Activated CD4-positive, alpha-beta T cell treated with anti-CD3 and anti-CD28 coated beads, Interleukin-2, amount 10 ng/mL, durations not matched to agents 24 days and 14 days (primary cell): ENCODE data around the gene CCIN. TPM values are rescaled to one million over a fixed set of nuclear protein-coding genes. Genes with fewer than 3 reads are reported as not detected.
"Not testable (repeated sequence)": the region's sequence is repeated elsewhere in the genome, so short reads cannot be mapped to it uniquely, and the experiment has no call there.

Experiments used
- DNase-seq: peaks from one replicate; pipeline ENCODE4 v3.0.0; 2022
- H3K27ac Mint-ChIP-seq: one replicate; pipeline ENCODE4 v1.8.0; 2022; ENCODE audit warnings: mild to moderate bottlenecking, mixed read lengths
- H3K27me3 Mint-ChIP-seq: one replicate; pipeline ENCODE4 v1.8.0; 2022; ENCODE audit warnings: mixed read lengths
- H3K36me3 Mint-ChIP-seq: one replicate; pipeline ENCODE4 v1.8.0; 2022; ENCODE audit warnings: low read depth, mild to moderate bottlenecking, mixed read lengths
- H3K4me1 Mint-ChIP-seq: one replicate; pipeline ENCODE4 v1.8.0; 2021; ENCODE audit warnings: mixed read lengths
- H3K4me3 Mint-ChIP-seq: one replicate; pipeline ENCODE4 v1.8.0; 2022; ENCODE audit warnings: mild to moderate bottlenecking, moderate library complexity, mixed read lengths
- H3K9me3 Mint-ChIP-seq: one replicate; pipeline ENCODE4 v1.8.0; 2021; ENCODE audit warnings: mixed read lengths
- intact Hi-C: fragments of 100-400 bp; cut with micrococcal nuclease; formaldehyde crosslinking; loops from one replicate; pipeline ENCODE4 v1.15.1; 2023
- total RNA-seq: library from RNA; stranded (reverse); gene quantifications from 2 replicates; pipeline ENCODE4 v1.2.3, GENCODE V29; 2022

CCIN gene
- total RNA-seq = not detected in 2 replicates

GRCh38 chr9:36169166-36169565, at the start of gene CCIN:
Gene CCIN (plus strand): TSS chr9:36169388. CDS start chr9:36169503, 115 bp downstream.
- no peaks in the 10 kb centered on the region for H3K36me3 Mint-ChIP-seq
- no peaks in the 10 kb centered on the region for H3K9me3 Mint-ChIP-seq
- intact Hi-C loops = loop anchor here (5.0 to 10.0 kb wide), 2 partner anchors 132 to 214 kb away; partner anchors contain the start of genes OR2S2 and RECK
- H3K27me3 Mint-ChIP-seq = peaks cover 10% of the 10 kb centered on the region
- peaks cover 6% of the 10 kb centered on the region for H3K4me1 Mint-ChIP-seq
- no peak within 1 kb of the TSS for H3K27ac Mint-ChIP-seq
- DNase-seq = no peak
- no peak within 1 kb of the TSS for H3K4me3 Mint-ChIP-seq

GRCh38 chr9:36119476-36119875, 49.7 kb upstream of the CCIN start:
- Mint-ChIP-seq H3K4me3 (no peak overlapping the region), H3K27ac (no peak overlapping the region), H3K27me3 (no peaks in the 10 kb centered on the region), H3K36me3 (peaks cover 19% of the 10 kb centered on the region), H3K9me3 (no peaks in the 10 kb centered on the region), H3K4me1 (no peaks in the 10 kb centered on the region)
- intact Hi-C loops = no loop called here
- no peak for DNase-seq

- Mint-ChIP-seq H3K27me3 (no peaks in the 10 kb centered on the region), H3K27ac (no peak overlapping the region), H3K9me3 (no peaks in the 10 kb centered on the region), H3K4me1 (peaks cover 2% of the 10 kb centered on the region), H3K4me3 (no peak overlapping the region), H3K36me3 (peaks cover 19% of the 10 kb centered on the region)
- no peak for DNase-seq
- intact Hi-C loops = no loop called here
Measured at GRCh38 chr9:36120705-36121104, 48.5 kb upstream of the CCIN start.

- peaks cover 19% of the 10 kb centered on the region for H3K36me3 Mint-ChIP-seq
- intact Hi-C loops = no loop called here
- H3K4me3 Mint-ChIP-seq = no peak overlapping the region
- no peaks in the 10 kb centered on the region for H3K9me3 Mint-ChIP-seq
- H3K27me3 Mint-ChIP-seq = no peaks in the 10 kb centered on the region
- peaks cover 5% of the 10 kb centered on the region for H3K4me1 Mint-ChIP-seq
- H3K27ac Mint-ChIP-seq = no peak overlapping the region
- DNase-seq = no peak
Measured at GRCh38 chr9:36121971-36122370, 47.2 kb upstream of the CCIN start.

- intact Hi-C loops = no loop called here
- H3K4me3 Mint-ChIP-seq = no peak overlapping the region
- H3K27me3 Mint-ChIP-seq = no peaks in the 10 kb centered on the region
- H3K36me3 Mint-ChIP-seq = peaks cover 12% of the 10 kb centered on the region
- no peak overlapping the region for H3K27ac Mint-ChIP-seq
- DNase-seq = no peak
- peaks cover 13% of the 10 kb centered on the region for H3K4me1 Mint-ChIP-seq
- no peaks in the 10 kb centered on the region for H3K9me3 Mint-ChIP-seq
Measured at GRCh38 chr9:36123515-36123914, 45.7 kb upstream of the CCIN start.

GRCh38 chr9:36125062-36125855, 43.9 kb upstream of the CCIN start:
- H3K27ac Mint-ChIP-seq = no peak overlapping the region
- intact Hi-C loops = loop anchor here (5.0 kb wide), 1 partner anchor 37 kb away; no protein-coding TSS in a partner anchor
- no peaks in the 10 kb centered on the region for H3K9me3 Mint-ChIP-seq
- H3K4me3 Mint-ChIP-seq = no peak overlapping the region
- peaks cover 8% of the 10 kb centered on the region for H3K36me3 Mint-ChIP-seq
- peaks cover 13% of the 10 kb centered on the region for H3K4me1 Mint-ChIP-seq
- no peaks in the 10 kb centered on the region for H3K27me3 Mint-ChIP-seq
- DNase-seq = no peak

- intact Hi-C loops = loop anchor here (5.0 kb wide), 1 partner anchor 36 kb away; no protein-coding TSS in a partner anchor
- H3K27ac Mint-ChIP-seq = no peak overlapping the region
- DNase-seq = no peak
- peaks cover 13% of the 10 kb centered on the region for H3K4me1 Mint-ChIP-seq
- H3K9me3 Mint-ChIP-seq = no peaks in the 10 kb centered on the region
- no peaks in the 10 kb centered on the region for H3K27me3 Mint-ChIP-seq
- no peak overlapping the region for H3K4me3 Mint-ChIP-seq
- peaks cover 8% of the 10 kb centered on the region for H3K36me3 Mint-ChIP-seq
Measured at GRCh38 chr9:36126016-36126730, 43.0 kb upstream of the CCIN start.

GRCh38 chr9:36127652-36128244, 41.4 kb upstream of the CCIN start:
- H3K27ac Mint-ChIP-seq = no peak overlapping the region
- peak; percentile 55 for DNase-seq
- H3K4me1 Mint-ChIP-seq = peaks cover 15% of the 10 kb centered on the region
- peaks cover 4% of the 10 kb centered on the region for H3K27me3 Mint-ChIP-seq
- no peak overlapping the region for H3K4me3 Mint-ChIP-seq
- H3K36me3 Mint-ChIP-seq = peaks cover 2% of the 10 kb centered on the region
- intact Hi-C loops = loop anchor here (5.0 kb wide), 1 partner anchor 35 kb away; no protein-coding TSS in a partner anchor
- H3K9me3 Mint-ChIP-seq = no peaks in the 10 kb centered on the region

GRCh38 chr9:36128349-36128748, 40.8 kb upstream of the CCIN start:
- peaks cover 15% of the 10 kb centered on the region for H3K4me1 Mint-ChIP-seq
- no peak overlapping the region for H3K4me3 Mint-ChIP-seq
- no peaks in the 10 kb centered on the region for H3K9me3 Mint-ChIP-seq
- H3K27me3 Mint-ChIP-seq = peaks cover 5% of the 10 kb centered on the region
- DNase-seq = no peak
- H3K27ac Mint-ChIP-seq = no peak overlapping the region
- intact Hi-C loops = loop anchor here (5.0 kb wide), 1 partner anchor 34 kb away; no protein-coding TSS in a partner anchor
- H3K36me3 Mint-ChIP-seq = no peaks in the 10 kb centered on the region

GRCh38 chr9:36129139-36129538, 40.0 kb upstream of the CCIN start:
- Mint-ChIP-seq H3K9me3 (no peaks in the 10 kb centered on the region), H3K27me3 (peaks cover 5% of the 10 kb centered on the region), H3K36me3 (no peaks in the 10 kb centered on the region), H3K27ac (no peak overlapping the region), H3K4me3 (no peak overlapping the region), H3K4me1 (peaks cover 15% of the 10 kb centered on the region)
- intact Hi-C loops = loop anchor here (5.0 kb wide), 1 partner anchor 33 kb away; no protein-coding TSS in a partner anchor
- DNase-seq = no peak

GRCh38 chr9:36131666-36132065, 37.5 kb upstream of the CCIN start:
- H3K27ac Mint-ChIP-seq, H3K36me3 Mint-ChIP-seq, H3K9me3 Mint-ChIP-seq, intact Hi-C loops, DNase-seq, H3K4me3 Mint-ChIP-seq: not testable (repeated sequence)
- H3K4me1 Mint-ChIP-seq = peaks cover 14% of the 10 kb centered on the region
- peaks cover 17% of the 10 kb centered on the region for H3K27me3 Mint-ChIP-seq

- H3K27ac Mint-ChIP-seq = no peak overlapping the region
- no peaks in the 10 kb centered on the region for H3K9me3 Mint-ChIP-seq
- DNase-seq = no peak
- no peak overlapping the region for H3K4me3 Mint-ChIP-seq
- peaks cover 14% of the 10 kb centered on the region for H3K4me1 Mint-ChIP-seq
- H3K36me3 Mint-ChIP-seq = no peaks in the 10 kb centered on the region
- H3K27me3 Mint-ChIP-seq = peaks cover 17% of the 10 kb centered on the region
- intact Hi-C loops = no loop called here
Measured at GRCh38 chr9:36132086-36132485, 37.1 kb upstream of the CCIN start.

GRCh38 chr9:36134761-36135505, 34.3 kb upstream of the CCIN start:
- intact Hi-C loops = loop anchor here (5.0 kb wide), 2 partner anchors 122 to 267 kb away; partner anchors contain the start of genes GNE and RNF38
- DNase-seq = no peak
- H3K4me3 Mint-ChIP-seq = peak overlapping the region; percentile 88
- H3K27me3 Mint-ChIP-seq = peaks cover 19% of the 10 kb centered on the region
- H3K27ac Mint-ChIP-seq = no peak overlapping the region
- no peaks in the 10 kb centered on the region for H3K9me3 Mint-ChIP-seq
- H3K4me1 Mint-ChIP-seq = peaks cover 32% of the 10 kb centered on the region
- H3K36me3 Mint-ChIP-seq = no peaks in the 10 kb centered on the region
